ENCODE data around the gene LAMA2.

DNA sequence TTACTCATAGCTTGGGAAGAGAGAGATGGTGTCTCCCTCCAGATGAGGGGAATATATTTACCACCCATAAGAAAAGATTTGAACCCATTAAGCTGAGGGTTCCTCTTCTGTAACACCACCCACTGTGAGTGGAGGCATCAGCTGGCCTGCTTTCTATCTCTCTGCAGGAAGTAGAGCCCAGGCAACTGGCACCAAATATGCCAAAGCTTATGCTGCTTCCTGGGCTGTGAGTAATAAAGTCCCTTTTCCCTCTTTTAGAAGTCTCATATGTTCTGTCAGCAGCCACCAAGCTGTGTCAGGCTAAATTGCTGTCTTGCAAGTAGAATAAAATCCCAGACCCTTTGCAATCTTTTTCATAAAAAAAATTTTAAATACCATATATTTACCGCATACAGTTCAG, 241.4 kb downstream of the LAMA2 start:
- TF ChIP-seq, protein P1, sequence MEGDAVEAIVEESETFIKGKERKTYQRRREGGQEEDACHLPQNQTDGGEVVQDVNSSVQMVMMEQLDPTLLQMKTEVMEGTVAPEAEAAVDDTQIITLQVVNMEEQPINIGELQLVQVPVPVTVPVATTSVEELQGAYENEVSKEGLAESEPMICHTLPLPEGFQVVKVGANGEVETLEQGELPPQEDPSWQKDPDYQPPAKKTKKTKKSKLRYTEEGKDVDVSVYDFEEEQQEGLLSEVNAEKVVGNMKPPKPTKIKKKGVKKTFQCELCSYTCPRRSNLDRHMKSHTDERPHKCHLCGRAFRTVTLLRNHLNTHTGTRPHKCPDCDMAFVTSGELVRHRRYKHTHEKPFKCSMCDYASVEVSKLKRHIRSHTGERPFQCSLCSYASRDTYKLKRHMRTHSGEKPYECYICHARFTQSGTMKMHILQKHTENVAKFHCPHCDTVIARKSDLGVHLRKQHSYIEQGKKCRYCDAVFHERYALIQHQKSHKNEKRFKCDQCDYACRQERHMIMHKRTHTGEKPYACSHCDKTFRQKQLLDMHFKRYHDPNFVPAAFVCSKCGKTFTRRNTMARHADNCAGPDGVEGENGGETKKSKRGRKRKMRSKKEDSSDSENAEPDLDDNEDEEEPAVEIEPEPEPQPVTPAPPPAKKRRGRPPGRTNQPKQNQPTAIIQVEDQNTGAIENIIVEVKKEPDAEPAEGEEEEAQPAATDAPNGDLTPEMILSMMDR (IDR thresholded peaks at IDR 0.05), result no peak
- no peak for TF ChIP-seq POLR2A (IDR thresholded peaks at IDR 0.05)

All from testis (tissue), 2 donors.